DMS153 treated with DMSO at 0.1 percent for 48 hours (cell line): ENCODE data around the gene ABCC8.

Source experiments
- DNase-seq: peaks from one replicate; lab custom pipeline; 2025; ENCODE audit not compliant: unreplicated experiment; lab: John Stamatoyannopoulos, UW

ABCC8 gene

DNA sequence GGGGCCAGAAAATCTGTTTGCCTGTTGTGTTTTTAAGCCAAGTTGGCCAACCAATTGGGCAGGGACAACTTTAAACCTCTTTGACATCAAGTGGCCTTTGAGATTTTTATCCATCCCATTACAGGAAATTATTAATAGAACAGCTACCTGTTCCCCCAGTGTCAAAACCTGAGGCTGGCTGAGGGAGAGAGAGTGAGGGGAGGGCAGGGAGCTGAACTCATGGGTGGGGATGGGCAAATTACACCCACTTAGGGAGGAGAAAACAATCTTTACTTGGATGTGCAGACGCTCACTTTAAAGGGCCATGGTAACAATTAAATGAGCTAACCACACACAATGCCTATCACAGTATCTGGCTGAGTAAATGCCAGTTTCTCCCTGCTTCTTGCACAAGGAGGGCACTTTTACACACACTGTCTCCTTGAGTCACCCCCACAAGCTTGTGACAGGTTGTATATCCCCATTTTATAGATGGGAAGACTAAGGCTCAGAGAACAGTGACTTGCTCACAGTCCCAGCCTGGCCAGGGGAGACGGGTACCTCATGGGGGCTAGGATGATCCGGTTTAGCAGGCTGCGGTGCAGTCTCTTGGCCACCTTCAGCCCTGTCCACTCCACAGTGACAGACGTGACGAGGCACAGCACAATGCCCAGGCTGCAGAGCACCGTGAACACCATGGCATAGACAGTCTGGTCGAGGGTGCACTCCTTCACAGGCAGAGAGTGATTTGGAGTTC, 70.4 kb downstream of the ABCC8 start:
- DNase-seq: no peak

DNA sequence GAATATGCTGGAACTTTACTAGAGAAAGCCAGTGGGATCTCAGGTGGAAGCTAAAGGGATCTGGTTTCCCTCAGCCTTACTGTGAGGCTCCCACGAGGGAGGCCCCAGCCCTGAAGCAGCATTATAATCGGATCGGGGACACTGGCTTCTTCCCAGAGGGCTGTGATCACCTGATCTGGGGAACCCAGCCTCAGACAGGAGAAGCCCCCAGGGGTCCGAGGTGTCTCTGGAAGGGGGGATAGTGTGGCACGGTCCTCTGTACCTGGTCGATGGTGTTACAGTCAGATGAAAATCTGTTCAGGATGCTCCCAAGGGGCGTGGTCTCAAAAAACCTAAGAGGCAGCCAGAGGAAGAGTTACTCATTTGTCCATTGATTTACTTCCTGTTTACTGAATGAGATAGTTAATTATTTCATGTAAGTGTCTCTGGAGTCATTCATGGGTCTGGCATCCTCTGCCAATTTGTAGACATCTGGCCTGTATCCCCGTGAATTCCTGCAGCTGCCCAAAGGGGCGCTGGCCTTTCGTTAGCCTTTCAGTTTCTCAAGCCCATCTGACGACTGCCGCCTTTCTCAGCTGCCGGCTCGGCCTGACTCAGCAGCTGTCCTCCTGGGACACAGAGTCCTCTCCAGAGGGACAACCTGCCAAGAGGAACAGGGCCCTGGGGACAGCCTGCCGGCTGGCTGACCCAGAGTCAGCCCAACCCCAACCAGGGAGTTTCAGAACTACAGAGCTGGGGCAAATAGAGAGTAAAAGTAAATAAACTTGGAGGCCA, 71.2 kb downstream of the ABCC8 start:
- DNase-seq: peak; percentile 58

DNA sequence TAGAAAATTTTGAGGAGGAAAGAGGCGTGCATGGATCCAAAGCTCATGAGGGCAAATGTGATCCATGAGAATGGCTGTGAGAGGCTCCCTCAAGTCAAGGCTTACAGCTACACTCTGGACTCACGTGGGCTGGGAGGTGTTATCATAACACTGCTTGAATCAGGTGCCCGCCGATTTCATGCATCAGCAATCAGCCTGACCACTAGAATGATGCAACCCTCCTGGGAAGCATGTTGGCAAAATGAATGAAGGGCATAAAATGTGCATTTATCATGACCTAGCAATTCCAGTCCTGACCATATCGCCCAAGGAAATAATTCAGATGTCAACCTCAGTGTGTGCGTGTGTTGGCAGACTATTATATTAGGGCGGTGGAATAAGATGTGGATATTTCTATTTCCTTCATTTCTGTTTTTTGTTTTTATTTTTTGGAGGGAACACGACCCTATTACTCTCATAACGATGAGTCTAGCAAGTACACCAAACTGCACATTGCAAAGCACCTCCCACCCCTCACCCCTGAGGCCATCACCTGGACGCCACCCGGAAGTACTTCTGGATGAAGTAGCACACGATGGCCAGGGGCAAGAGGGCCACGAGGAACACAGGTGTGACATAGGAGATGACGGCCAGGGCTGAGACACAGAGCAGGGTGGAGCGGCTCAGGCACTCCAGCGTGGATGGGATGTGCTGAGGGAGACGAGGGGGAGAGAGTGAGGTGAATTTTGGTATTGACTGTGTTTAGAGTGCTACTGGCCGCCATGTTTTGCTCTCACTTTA, 72.5 kb downstream of the ABCC8 start:
- DNase-seq: no peak

DNA sequence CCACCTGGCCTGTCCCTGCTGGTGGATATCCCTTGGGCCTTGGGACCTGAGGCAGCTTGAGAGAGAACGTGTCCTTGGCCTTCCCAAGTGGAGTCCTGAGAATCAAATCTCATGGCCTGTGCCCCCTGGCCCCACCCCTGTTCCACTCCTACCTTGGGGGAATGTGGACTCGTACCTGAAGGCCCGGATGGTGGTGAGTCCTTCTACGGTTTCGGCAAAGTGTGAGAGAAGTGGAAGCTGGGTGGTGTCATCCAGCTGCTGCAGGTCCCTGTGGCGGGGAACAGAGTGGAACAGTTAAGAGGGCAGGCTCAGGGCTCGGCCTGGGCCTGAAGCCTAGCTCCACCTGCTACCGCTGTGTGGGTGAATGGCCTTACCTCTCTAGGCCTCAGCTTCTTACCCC, 74.2 kb downstream of the ABCC8 start:
- DNase-seq: no peak

DNA sequence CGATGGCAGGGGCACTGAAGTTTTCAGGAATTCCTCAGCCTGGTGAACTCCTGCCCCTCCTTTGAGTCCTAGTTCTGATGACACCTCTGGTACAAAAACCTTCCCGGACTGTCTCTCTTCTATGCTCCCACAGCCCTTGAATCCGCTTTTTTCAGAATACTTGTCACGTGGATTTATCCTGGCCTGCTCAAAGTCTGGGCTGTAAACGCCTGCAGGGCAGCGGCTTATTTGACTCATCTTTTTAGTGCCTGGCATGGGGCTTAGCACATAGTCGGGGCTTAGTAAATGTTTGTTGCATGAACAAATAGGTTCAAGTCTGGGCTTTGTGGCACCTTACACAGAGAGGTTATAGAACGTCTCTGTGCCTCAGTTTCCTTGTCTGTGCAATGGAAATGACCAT, 74.8 kb downstream of the ABCC8 start:
- DNase-seq: no peak

DNA sequence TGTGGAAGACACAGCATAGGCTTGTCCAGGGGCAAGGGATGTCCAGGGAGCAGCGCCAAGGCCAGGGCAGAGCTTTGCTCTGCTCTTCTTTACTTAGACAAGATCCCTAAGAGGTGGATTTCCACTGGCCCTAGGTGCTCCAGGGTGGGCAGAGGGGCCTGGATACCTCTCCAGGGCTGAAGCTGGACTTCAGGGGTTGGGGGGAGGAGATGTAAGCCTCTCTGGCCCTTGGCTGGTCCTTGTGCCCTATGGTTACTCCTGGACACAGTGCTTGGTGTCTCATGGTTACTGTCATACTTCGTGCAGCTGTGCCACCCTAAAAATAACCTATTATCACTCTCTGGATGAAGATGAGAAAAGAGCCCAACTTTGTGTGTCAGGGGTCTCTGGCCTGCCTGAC, 75.3 kb downstream of the ABCC8 start:
- no peak for DNase-seq

DNA sequence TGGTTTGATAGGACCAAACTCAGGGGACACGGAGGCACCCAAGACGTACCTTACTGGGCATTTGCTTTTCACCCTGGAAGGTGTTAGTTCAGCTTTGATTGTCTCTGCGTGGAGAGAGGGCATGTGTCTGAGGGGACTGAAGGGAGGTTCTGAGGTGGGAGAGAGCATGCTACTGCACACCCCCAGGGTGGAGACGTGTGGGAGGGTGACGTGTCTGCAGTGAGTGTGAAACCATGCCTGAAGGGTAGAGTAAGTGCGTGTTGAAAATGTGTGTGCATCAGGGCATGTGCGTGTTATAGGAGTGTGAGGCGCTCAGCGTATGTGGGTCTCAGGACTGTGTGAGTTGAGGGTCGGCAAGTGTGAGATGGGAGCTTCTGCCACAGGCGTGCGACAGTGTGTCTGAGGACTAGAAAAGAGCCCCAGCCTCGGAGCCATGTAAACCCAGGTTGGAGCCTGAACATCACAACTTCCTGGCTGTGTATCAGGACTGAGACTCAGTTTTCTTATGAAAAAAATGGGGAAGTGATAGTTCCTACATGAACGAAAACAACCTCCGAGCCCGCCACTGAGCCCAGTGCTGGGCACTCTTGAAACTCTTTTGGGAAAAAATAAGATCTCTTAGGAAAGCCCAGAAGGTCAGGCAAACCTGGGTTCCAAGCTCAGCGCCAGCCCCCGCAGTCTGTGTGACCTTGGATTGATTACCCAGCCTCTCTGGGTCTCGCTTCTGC, 76.4 kb downstream of the ABCC8 start:
- no peak for DNase-seq

DNA sequence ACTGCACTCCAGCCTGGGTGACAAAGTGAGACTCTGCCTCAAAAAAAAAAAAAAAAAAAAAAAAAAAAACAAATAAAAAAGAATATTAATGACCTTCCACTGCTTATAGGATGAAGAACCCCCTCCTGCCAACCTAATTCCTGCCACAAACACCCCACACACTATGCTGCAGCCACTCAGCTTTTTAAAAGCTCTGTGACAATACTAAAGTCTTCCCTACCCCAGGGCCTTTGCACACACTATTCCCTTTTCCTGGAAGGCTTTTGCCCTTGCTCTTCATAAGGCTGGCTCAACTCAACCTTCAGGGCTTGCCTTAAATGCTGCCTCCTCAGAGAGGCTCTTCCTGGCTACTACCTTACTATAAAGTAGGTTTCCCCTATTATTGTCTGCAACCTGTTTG, 77.4 kb downstream of the ABCC8 start:
- DNase-seq: no peak

DNA sequence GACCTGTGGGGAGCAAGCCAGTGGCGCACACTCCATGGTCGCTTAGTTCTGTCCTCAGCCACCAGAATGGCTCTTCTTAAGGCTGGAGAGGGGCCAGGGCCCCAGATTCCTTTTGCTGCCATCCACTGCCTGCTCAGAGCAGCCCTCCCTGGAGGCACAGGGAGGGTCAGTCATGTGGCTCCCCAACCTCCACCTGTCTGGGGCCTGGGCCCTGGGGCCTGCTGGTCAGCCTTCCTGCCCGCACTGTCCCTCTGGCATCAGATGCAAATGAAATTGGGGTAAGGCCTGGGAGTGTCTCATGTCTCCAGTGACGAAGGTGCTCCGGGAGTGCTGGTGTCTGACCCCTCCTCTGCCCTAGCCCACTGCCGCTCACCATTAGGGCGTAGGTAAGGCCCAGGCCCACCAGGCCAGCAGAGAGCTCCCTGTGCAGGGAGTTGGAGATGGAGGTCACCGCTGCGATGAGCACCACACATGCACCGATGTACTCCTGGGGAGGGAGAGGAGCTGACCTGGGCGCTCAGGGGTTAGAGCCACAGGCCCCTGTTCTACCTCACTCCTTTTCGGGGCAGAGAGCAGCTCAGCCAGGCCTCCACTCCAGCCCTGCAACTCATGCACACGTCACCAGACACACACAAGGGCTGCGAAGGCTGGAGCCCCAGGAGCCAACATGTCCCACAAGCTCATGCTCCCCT, 79.2 kb downstream of the ABCC8 start:
- DNase-seq: no peak

DNA sequence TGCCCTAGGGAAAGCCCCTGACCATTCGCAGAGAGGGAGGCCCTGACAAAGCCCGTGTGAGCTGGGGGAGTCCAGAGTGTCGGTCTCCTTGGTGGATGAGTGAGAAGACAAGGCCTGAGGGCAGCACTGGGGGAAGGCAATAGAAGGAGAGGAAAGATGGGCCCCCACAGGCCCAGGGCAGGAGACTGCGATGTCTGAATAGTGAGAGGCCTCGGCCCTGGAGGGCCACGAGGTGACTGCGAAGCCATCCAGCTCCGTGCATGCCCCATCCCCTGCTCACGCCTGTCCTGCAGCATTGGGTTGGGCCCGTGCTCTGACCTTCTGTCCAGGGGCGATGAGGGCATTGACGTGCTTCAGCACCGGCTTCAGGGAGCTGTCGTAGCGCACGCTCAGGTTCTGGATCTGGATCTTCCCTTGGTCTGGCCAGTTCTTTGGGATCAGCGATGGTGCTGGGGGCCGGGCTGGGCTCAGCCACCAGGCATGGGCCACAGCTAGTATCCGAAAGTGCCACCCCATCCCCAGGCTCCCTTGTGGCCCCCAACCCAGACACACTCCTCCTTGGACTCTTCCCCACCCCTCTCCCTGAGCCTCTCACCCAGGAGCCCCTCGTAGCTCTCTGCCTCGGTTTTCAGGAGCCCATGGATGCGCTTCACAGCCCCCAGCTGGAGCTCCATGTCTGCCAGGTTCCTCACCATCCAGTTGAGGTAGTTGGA, 79.9 kb downstream of the ABCC8 start:
- DNase-seq: no peak

DNA sequence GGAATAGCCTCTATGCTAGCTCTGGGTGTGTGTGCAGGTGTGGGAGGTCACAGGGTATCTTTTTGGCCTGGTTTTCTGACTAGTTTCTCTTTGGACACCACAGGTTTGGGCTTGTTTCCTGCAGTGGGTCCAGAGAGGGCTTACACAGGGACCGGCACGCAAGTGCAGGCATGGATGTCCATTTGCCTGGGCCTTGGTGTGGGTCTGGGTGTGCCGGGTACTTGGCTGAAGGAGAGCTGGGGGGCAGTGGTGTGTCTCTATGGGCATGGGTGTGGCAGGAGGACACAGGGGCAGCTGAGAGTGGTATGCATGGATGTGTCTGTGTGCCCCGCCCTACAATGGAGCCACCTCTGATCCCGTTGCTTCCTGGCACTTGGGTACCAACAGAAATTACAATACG, 80.7 kb downstream of the ABCC8 start:
- no peak for DNase-seq

DNA sequence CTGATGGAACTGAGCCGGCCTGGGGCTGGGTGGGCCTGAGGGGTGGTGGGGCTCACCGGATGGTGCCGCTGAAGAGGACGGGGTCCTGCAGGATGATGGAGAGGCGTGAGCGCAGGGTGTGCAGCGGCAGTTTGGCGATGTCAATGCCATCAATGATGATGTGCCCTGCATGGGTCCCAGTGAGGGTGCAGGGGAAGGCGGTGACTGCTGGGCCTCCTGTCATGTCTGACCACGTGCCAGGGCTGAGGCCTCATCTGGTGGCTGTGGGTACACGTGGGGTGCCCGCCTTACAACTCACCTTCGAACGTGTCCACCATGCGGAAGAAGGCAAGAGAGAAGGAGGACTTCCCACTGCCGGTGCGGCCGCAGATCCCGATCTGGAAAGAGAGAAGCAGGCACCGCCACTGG, 81.1 kb downstream of the ABCC8 start:
- no peak for DNase-seq

DNA sequence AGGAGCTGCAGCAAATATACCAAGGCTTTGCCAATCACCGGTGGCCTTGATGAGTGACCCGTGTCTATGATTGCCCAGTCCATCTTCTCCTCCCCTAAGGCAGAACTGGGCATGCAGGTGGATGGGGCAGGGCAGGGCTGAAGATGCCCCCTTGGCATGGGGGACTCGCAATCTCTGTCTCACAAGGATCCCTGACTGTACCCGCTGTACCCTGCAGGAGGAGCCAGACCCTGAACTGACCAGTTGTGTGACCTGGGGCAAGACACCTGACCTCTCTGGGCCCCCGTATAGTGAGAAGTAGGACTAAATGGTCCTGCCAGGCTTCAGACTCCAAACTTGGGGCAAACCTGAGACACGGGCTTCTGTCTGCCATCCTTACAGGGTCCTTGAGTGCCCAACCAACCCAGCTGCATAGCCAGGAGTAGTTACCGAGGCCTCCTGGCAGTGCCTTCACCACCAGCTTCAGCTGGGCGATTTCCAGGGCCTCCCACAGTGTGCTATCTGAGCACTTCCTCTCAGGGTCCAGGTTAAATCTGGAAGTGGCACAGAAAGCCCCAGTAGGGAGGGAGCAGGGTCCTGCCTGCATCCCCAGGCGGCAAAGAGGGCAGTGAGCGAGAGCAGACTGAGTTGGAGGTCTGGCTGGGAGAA, 81.8 kb downstream of the ABCC8 start:
- DNase-seq: no peak

DNA sequence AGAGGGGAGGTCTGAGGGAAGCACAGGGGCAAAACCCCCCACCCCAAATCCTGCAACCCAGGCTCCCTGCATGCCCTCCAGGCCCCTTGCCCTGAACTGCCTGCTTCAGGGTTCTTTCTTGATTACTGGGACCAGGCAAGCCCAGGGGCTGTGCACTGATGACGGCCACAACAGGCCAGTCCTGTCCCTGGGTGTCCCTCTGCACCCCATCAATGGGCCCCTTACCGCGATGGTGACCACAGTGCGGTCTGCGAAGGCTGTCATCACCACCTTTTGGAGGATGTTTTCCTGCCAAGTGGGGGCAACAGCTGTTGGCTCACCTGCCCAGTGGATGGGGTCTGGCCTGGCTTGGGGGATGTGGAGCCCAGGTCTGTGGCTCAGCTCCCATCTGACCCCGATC, 83.2 kb downstream of the ABCC8 start:
- no peak for DNase-seq

DNA sequence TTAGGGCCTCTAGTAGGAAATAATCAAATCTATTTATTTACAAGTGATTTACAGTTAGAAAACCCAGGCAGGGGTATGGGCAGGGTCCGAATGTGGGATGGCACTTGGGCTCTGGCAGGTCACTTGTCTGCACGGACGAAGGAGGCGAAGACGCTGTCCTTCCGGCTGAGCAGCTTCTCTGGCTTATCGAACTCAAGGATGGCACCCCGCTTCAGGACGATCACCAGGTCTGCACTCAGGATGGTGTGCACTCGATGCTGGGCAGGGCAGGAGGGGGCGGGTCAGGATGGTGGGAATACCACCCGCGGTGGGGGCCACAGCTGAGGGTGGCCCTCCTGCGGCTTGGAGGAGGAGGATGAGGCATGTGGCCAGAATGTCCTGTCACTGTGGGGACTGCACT, 83.8 kb downstream of the ABCC8 start:
- DNase-seq: no peak

DNA sequence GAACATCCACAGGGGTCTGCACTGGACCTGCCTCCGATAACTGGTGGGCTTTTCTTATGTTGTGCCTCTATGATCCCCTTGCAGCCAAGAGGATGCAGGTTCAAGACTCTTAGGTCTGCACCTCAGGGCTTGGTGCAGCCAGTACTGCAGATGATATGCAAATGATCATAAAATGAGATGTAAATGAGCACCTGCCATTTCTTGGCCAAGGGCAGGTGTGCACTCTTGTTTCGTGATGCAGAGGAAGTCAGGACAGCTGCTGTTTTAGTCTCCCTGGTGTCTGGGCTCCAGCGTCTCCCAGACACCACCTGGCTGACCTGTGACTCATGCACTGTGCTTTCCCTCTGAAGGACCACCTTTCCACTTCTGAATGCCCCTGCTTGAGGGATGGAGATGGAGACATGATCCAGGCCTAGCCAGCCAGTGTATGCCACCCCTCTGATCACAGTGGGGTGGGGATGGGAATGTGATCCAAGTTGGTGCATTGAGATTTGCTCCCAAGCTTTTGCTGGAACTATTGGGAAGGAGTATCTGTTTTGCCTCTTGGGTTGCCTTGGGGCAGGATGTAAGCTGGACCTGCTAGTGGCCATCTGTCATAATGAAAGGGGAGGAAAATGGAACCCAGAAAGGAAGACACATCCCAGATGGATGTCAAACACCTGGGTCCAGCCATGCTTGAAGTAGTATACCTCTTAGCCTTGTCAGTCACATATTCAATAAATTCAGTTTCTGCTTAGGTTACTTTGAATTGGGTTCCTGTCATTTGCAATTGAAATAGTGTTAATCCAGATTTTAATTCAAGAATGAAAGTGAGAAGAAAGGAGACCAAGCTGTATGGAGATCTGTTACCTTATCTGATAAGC, 84.9 kb downstream of the ABCC8 start:
- DNase-seq: peak; percentile 39

DNA sequence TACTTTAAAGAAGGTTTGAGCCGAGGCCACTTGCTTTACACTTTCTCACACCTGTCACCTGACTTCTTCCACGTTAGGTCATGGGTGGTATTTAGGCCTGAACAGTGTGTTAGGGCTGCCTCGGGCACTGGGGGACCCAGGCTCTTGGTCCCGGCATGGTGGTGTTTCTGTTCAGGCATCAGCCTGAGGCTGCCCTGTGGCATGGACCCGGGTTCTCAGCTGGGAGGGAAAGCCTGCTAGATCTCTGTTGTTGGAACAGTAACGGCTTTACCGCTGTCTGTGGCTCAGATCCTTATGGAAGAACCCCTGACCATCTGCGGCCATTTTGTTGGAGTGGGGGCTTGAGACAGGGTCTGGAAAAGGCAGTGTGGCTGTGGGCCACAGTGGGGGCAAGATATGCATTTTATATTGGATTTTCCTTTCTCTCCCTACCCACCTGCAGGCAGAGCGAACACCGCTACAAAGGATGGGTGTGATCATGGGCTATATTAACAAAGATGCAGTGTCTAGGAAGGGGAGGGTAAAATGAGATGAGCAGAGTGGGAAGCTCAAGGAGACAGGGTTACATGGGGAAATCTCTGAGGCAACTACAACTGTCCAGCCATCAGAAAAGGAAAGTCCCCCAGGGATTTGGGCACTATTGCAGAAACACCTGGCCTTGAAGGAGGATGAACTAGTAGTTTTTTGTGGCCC, 86.5 kb downstream of the ABCC8 start:
- no peak for DNase-seq
